ENCODE measurements around the gene SYNC.
A peak's percentile ranks its signal among the peaks of the same experiment; 100 is the strongest.

DNA sequence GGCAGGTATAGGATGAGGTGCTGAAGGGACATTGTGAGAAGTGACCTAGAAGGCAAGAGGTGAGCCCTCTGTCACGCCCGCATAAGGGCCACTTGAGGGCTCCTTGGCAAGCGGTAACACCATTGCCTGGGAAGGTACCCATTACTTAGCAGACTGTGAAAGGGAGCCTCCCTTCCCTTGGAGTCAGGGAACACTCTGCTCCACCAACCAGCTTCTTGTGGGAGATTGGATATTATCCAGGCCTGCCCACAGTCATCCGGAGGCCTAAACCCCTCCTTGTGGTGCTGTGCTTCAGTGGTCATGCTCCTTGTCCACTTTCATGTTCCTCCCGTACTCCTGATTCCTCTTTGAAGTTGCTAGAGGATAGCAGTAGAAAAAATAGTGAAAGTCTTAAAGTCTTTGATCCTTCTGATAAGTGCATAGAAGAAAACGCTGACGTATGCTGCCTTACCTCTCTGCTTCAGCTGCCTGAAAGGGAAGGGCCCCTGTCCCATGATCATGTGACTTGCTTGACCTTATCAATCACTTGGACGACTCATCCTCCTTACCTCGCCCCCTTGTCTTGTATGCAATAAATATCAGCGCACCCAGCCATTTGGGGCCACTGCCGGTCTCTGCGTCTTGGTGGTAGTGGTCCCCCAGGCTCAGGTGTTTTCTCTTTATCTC lies 35.5 kb downstream of the SYNC start:
- TF ChIP-seq KDM4A (IDR thresholded peaks at IDR 0.05; ENCODE audit: low read depth, low read length, severe bottlenecking) = no peak
- TF ChIP-seq, protein P1, sequence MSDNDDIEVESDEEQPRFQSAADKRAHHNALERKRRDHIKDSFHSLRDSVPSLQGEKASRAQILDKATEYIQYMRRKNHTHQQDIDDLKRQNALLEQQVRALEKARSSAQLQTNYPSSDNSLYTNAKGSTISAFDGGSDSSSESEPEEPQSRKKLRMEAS (IDR thresholded peaks at IDR 0.05) = no peak
- TF ChIP-seq POLR2AphosphoS5 (IDR thresholded peaks at IDR 0.05; ENCODE audit: low read depth, low read length) = peak; percentile 15; the same call in 1 of the 2 replicates
